Fibroblast of the aortic adventitia (primary cell): ENCODE measurements around the gene DIAPH3. TPM values are rescaled to one million over a fixed set of nuclear protein-coding genes. Genes with fewer than 3 reads are reported as not detected.
A peak's percentile ranks its signal among the peaks of the same experiment; 100 is the strongest.

Source experiments
- DNase-seq: peaks from one replicate; pipeline ENCODE4 v3.0.0-alpha.2; 2010; ENCODE audit warnings: low read depth
- H3K4me3 ChIP-seq: 2 replicates; pipeline ENCODE4 v1.5.1; 2011; ENCODE audit warnings: low read depth, mild to moderate bottlenecking, control low read depth, low read length, moderate library complexity
- CTCF ChIP-seq: IDR thresholded peaks from 2 replicates; pipeline ENCODE4 v1.5.1; 2011; ENCODE audit warnings: mild to moderate bottlenecking, low read length, control low read depth, inconsistent platforms; ENCODE audit not compliant: insufficient read depth
- total RNA-seq: library from RNA; depleted of rRNA; stranded (reverse); fragments of >200 nt; gene quantifications from 2 replicates; pipeline ENCODE4 v1.2.3, GENCODE V29; 2012; ENCODE audit warnings: low replicate concordance

The DIAPH3 gene
- total RNA-seq, 1 donor, result 40.9 TPM

GRCh38 chr13:59677430-59677829, 486.3 kb downstream of the DIAPH3 start:
- DNase-seq, result no peak
- no peak for TF ChIP-seq CTCF
- H3K4me3 ChIP-seq, result no peak overlapping the region

DNA sequence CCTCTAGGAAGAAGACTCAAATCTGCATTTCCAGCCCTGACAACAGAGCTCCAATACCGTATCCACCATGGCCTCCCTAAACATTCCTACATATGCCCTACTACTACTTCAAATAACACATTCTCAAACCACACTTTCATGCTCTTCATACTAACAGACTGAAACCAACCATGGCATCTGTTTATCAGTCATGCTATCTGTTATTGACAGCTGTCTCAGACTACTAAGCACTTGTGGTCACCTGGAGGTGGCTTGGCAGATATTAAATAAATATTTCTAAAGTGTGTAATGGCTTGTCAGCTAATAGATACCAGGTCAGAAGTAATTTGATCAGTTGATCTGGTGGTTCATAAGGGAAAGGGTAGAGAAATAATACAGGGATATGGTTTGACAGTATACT, 489.1 kb downstream of the DIAPH3 start:
- TF ChIP-seq CTCF, result no peak
- no peak overlapping the region for H3K4me3 ChIP-seq
- no peak for DNase-seq

DNA sequence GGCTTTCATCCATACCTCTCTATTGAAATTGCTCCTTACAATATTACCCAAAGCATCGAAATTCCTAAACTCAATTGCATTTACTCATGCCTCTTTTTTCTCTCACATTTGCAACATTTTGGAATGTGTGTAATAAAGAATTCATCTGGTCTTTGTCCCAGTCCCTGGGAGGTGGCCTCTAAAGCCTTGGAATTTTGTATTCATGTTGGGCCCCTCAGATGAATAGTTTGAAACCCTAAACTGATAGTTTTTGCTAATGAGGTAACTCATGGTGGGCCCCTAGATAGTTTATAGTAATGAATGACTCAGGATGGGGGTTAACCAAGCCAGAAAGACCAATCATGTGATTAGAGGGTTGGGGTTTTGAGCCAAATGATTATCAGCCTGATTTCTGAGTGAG, 490.4 kb downstream of the DIAPH3 start:
- peak; percentile 40 for DNase-seq
- H3K4me3 ChIP-seq, result no peak overlapping the region
- TF ChIP-seq CTCF, result no peak

- no peak for TF ChIP-seq CTCF
- no peak overlapping the region for H3K4me3 ChIP-seq
- DNase-seq, result no peak
These were observed 491.3 kb downstream of the DIAPH3 start for GRCh38 chr13:59672445-59672844.

DNA sequence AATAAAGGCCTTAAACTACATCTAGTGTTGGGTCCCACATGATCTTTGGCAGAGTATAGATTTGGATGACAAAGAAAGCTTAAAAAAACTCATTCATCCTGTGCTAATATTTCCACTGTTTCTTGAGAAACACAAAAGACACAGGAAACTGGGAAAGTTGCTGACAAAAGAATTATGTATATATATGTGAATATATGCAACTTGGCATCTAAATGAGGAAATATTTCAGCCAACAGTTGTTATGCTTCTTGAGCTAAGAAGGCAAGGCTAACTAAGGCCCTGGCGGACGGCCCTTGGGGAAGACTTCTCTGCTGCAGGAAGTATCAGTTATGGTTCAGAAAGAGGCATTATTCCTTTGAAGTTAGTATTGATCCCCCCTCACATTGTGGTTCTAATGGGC, 491.8 kb downstream of the DIAPH3 start:
- no peak for DNase-seq
- no peak overlapping the region for H3K4me3 ChIP-seq
- TF ChIP-seq CTCF, result no peak

DNA sequence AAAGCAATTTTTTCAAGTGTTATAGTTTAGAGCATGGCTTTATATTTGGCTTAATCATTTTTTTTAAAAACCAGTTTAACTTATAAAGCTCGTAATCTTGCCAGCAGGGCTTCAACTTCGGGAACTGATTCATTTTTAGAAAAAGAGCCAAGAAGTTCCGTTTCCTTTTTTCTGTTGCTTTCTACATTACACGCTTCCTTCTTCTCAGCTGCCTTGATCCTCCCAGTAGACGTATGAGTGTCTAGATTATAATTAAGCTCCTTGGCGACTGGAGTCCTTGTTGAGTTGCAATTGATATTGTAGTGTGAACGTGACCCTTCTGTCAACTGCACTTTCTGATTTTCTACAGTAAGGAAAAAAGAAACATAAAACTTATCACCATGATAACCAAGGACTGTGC, 497.2 kb downstream of the DIAPH3 start:
- TF ChIP-seq CTCF, result no peak
- peak; percentile 55 for DNase-seq
- no peak overlapping the region for H3K4me3 ChIP-seq

- TF ChIP-seq CTCF, result no peak
- no peak for DNase-seq
- no peak overlapping the region for H3K4me3 ChIP-seq
These were observed 498.0 kb downstream of the DIAPH3 start for GRCh38 chr13:59665732-59666131.
